GM12875 (cell line): ENCODE data around the gene ZNF778.

ENCODE experiments used
- H3K4me3 ChIP-seq: one replicate; pipeline ENCODE4 v1.5.1; 2011; ENCODE audit warnings: low read depth, low read length, control low read depth
- CTCF ChIP-seq: IDR thresholded peaks from 2 replicates; pipeline ENCODE4 v1.5.1; 2011; ENCODE audit warnings: low read depth, mild to moderate bottlenecking, control low read depth, inconsistent platforms, low read length, moderate library complexity, borderline replicate concordance; ENCODE audit not compliant: insufficient read depth

The ZNF778 gene

GRCh38 chr16:89193576-89194293 is 23.8 kb upstream of the ZNF778 start:
- H3K4me3 ChIP-seq, result no peak overlapping the region
- TF ChIP-seq CTCF, result no peak

GRCh38 chr16:89194340-89195311 is 22.9 kb upstream of the ZNF778 start:
- no peak for TF ChIP-seq CTCF
- H3K4me3 ChIP-seq, result no peak overlapping the region

- no peak for TF ChIP-seq CTCF
- H3K4me3 ChIP-seq, result no peak overlapping the region
Observed at GRCh38 chr16:89195521-89196171, 21.9 kb upstream of the ZNF778 start.

- no peak overlapping the region for H3K4me3 ChIP-seq
- TF ChIP-seq CTCF, result no peak
Observed at GRCh38 chr16:89197033-89197632, 20.4 kb upstream of the ZNF778 start.

- H3K4me3 ChIP-seq, result no peak overlapping the region
- TF ChIP-seq CTCF, result no peak
Observed at GRCh38 chr16:89197633-89198416, 19.7 kb upstream of the ZNF778 start.
